H9 (cell line): ENCODE results near the gene PIGX. TPM values are rescaled to one million over a fixed set of nuclear protein-coding genes. Genes with fewer than 3 reads are reported as not detected.

ENCODE experiments used
- DNase-seq: peaks from one replicate; pipeline ENCODE4 v3.0.0-alpha.2; 2017
- H2AFZ ChIP-seq: one replicate; pipeline ENCODE4 v1.6.1; 2013; ENCODE audit warnings: mild to moderate bottlenecking, low read length, control low read depth, moderate library complexity
- H2AK5ac ChIP-seq: 2 replicates; pipeline ENCODE4 v1.6.1; 2013; ENCODE audit warnings: low read length, control low read depth, mixed read lengths; ENCODE audit not compliant: insufficient read length
- H2BK120ac ChIP-seq: one replicate; pipeline ENCODE4 v1.6.1; 2013; ENCODE audit warnings: low read depth, mild to moderate bottlenecking, low read length, control low read depth, inconsistent platforms; ENCODE audit not compliant: poor library complexity, severe bottlenecking
- H2BK12ac ChIP-seq: 2 replicates; pipeline ENCODE4 v1.6.1; 2013; ENCODE audit warnings: low read length, control low read depth, mixed read lengths, low read depth; ENCODE audit not compliant: insufficient read length
- H2BK15ac ChIP-seq: 2 replicates; pipeline ENCODE4 v1.6.1; 2013; ENCODE audit warnings: low read depth, low read length, control low read depth
- H2BK20ac ChIP-seq: one replicate; pipeline ENCODE4 v1.6.1; 2013; ENCODE audit warnings: low read depth, mild to moderate bottlenecking, low read length, control low read depth, inconsistent platforms; ENCODE audit not compliant: poor library complexity, severe bottlenecking
- H2BK5ac ChIP-seq: 2 replicates; pipeline ENCODE4 v1.6.1; 2013; ENCODE audit warnings: low read length, control low read depth, mixed read lengths; ENCODE audit not compliant: insufficient read length
- H3K14ac ChIP-seq: 2 replicates; pipeline ENCODE4 v1.6.1; 2013; ENCODE audit warnings: low read length, control low read depth; ENCODE audit not compliant: insufficient read depth
- H3K18ac ChIP-seq: 2 replicates; pipeline ENCODE4 v1.6.1; 2013; ENCODE audit warnings: low read depth, mild to moderate bottlenecking, mixed read lengths, low read length, control low read depth; ENCODE audit not compliant: insufficient read length
- H3K23ac ChIP-seq: 2 replicates; pipeline ENCODE4 v1.6.1; 2013; ENCODE audit warnings: low read length, control low read depth, mixed read lengths, low read depth; ENCODE audit not compliant: insufficient read length
- H3K23me2 ChIP-seq: 2 replicates; pipeline ENCODE4 v1.6.1; 2013; ENCODE audit warnings: low read depth, mild to moderate bottlenecking, mixed read lengths, low read length, control low read depth; ENCODE audit not compliant: insufficient read length, poor library complexity, severe bottlenecking
- H3K27ac ChIP-seq: 2 replicates; pipeline ENCODE4 v1.5.1; 2013; ENCODE audit warnings: low read length, control low read depth, mixed read lengths, low read depth; ENCODE audit not compliant: insufficient read length
- H3K27me3 ChIP-seq: 2 replicates; pipeline ENCODE4 v1.6.1; 2013; ENCODE audit warnings: low read length, control low read depth, inconsistent platforms; ENCODE audit not compliant: insufficient read depth
- H3K4ac ChIP-seq: 2 replicates; pipeline ENCODE4 v1.6.1; 2013; ENCODE audit warnings: low read depth, mild to moderate bottlenecking, control low read depth, inconsistent platforms, low read length, moderate library complexity
- H3K4me1 ChIP-seq: 2 replicates; pipeline ENCODE4 v1.6.1; 2013; ENCODE audit warnings: low read length, control low read depth, inconsistent platforms; ENCODE audit not compliant: insufficient read depth
- H3K4me2 ChIP-seq: 2 replicates; pipeline ENCODE4 v1.6.1; 2013; ENCODE audit warnings: low read length, control low read depth, mixed read lengths; ENCODE audit not compliant: insufficient read length, insufficient read depth
- H3K56ac ChIP-seq: 2 replicates; pipeline ENCODE4 v1.6.1; 2013; ENCODE audit warnings: low read depth, mild to moderate bottlenecking, mixed read lengths, low read length, control low read depth; ENCODE audit not compliant: insufficient read length
- H3K79me1 ChIP-seq: 2 replicates; pipeline ENCODE4 v1.6.1; 2013; ENCODE audit warnings: low read depth, mild to moderate bottlenecking, moderate library complexity, low read length, control low read depth, inconsistent platforms; ENCODE audit not compliant: insufficient read depth, poor library complexity, severe bottlenecking
- H3K79me2 ChIP-seq: 2 replicates; pipeline ENCODE4 v1.6.1; 2013; ENCODE audit warnings: low read length, control low read depth, inconsistent platforms; ENCODE audit not compliant: insufficient read depth
- H3K9ac ChIP-seq: 2 replicates; pipeline ENCODE4 v1.6.1; 2013; ENCODE audit warnings: low read length, control low read depth, mixed read lengths; ENCODE audit not compliant: insufficient read length; ENCODE audit errors: extremely low read depth
- H3K9me3 ChIP-seq: one replicate; pipeline ENCODE4 v1.6.1; 2013; ENCODE audit warnings: low read depth, low read length, inconsistent platforms; ENCODE audit not compliant: control insufficient read depth
- H3T11ph ChIP-seq: one replicate; pipeline ENCODE4 v1.6.1; 2013; ENCODE audit warnings: mild to moderate bottlenecking, low read length, control low read depth, inconsistent platforms
- H4K20me1 ChIP-seq: one replicate; pipeline ENCODE4 v1.6.1; 2013; ENCODE audit not compliant: control insufficient read depth, insufficient read length, insufficient read depth
- H4K5ac ChIP-seq: 2 replicates; pipeline ENCODE4 v1.6.1; 2013; ENCODE audit warnings: low read depth, mild to moderate bottlenecking, mixed read lengths, low read length, control low read depth; ENCODE audit not compliant: insufficient read length
- H4K8ac ChIP-seq: replicated peaks from 2 replicates; pipeline ENCODE4 v1.6.1; 2013; ENCODE audit warnings: low read length, control low read depth, mixed read lengths, low read depth; ENCODE audit not compliant: insufficient read length
- H4K91ac ChIP-seq: 2 replicates; pipeline ENCODE4 v1.6.1; 2013; ENCODE audit warnings: low read depth, mild to moderate bottlenecking, moderate library complexity, mixed read lengths, low read length, control low read depth; ENCODE audit not compliant: insufficient read length
- H3K27ac Mint-ChIP-seq, 3 experiments: 2 replicates in 2 of 3; 3 replicates in 1 of 3; pipeline ENCODE4 v1.8.0; 2020 to 2021; ENCODE audit warnings: mixed read lengths in 3 of 3, mild to moderate bottlenecking in 1 of 3, moderate library complexity in 1 of 3
- H3K27me3 Mint-ChIP-seq: 2 replicates; pipeline ENCODE4 v1.8.0; 2021; ENCODE audit warnings: low read depth, mild to moderate bottlenecking, moderate library complexity, mixed read lengths
- H3K36me3 Mint-ChIP-seq, 3 experiments: 2 replicates in 2 of 3; 3 replicates in 1 of 3; pipeline ENCODE4 v1.8.0; 2020 to 2021; ENCODE audit warnings: low read depth in 3 of 3, mixed read lengths in 3 of 3; ENCODE audit not compliant: insufficient read depth in 1 of 3
- H3K4me1 Mint-ChIP-seq, 2 experiments: 2 replicates each; pipeline ENCODE4 v1.8.0; 2020; ENCODE audit warnings: mixed read lengths in 2 of 2
- H3K4me3 Mint-ChIP-seq, 2 experiments: 2 replicates in 1 of 2; 3 replicates in 1 of 2; pipeline ENCODE4 v1.8.0; 2020 to 2021; ENCODE audit warnings: mild to moderate bottlenecking in 2 of 2, mixed read lengths in 2 of 2, moderate library complexity in 1 of 2
- H3K9me3 Mint-ChIP-seq, 2 experiments: 2 replicates in 1 of 2; 3 replicates in 1 of 2; pipeline ENCODE4 v1.8.0; 2020; ENCODE audit warnings: mild to moderate bottlenecking in 2 of 2, mixed read lengths in 2 of 2, moderate library complexity in 1 of 2
- CTCF ChIP-seq: fragments of 200-600 bp; sonication (generic); conservative IDR thresholded peaks from 3 replicates; pipeline ENCODE4 v1.8.0; 2021; ENCODE audit warnings: antibody characterized with exemption, mild to moderate bottlenecking
- WGBS: extraction: QIAGEN DNeasy Blood & Tissue Kit; methylation state at CpG from one replicate; pipeline ENCODE4 v1.1.7; 2013; ENCODE audit warnings: missing lambda C conversion rate, low lambda C conversion rate, mixed read lengths; ENCODE audit not compliant: insufficient read length; ENCODE audit errors: extremely low coverage; 5-methylcytosine and 5-hydroxymethylcytosine counted together
- total RNA-seq: library from RNA; stranded (reverse); gene quantifications from 2 replicates; pipeline ENCODE4 v1.2.1, GENCODE V29; 2021

Gene PIGX
- total RNA-seq, 1 experiment from 2014 or later = 20.0 TPM

- Histone ChIP-seq H4K8ac (no peak overlapping the region), H3K18ac (no peak overlapping the region), H2BK15ac (no peak overlapping the region), H2BK120ac (no peak overlapping the region), H3K9me3 (no peaks in the 10 kb centered on the region), H3K79me1 (no peaks in the 10 kb centered on the region), H3K14ac (no peak overlapping the region), H4K20me1 (no peaks in the 10 kb centered on the region), H2BK5ac (no peak overlapping the region), H3K4ac (no peak overlapping the region), H3K27me3 (no peaks in the 10 kb centered on the region), H3K9ac (no peak overlapping the region), H3K27ac (no peak overlapping the region), H3K4me2 (no peak overlapping the region), H3T11ph (no peak overlapping the region), H3K23me2 (peaks cover 7% of the 10 kb centered on the region), H4K5ac (no peak overlapping the region), H2AFZ (no peak overlapping the region), H4K91ac (no peak overlapping the region), H2AK5ac (no peak overlapping the region), H3K56ac (no peak overlapping the region), H3K79me2 (peaks cover 15% of the 10 kb centered on the region; the same call in 1 of the 2 replicates), H3K23ac (no peak overlapping the region), H3K4me1 (no peaks in the 10 kb centered on the region; the same call in 1 of the 2 replicates), H2BK12ac (no peak overlapping the region), H2BK20ac (no peak overlapping the region)
- Mint-ChIP-seq H3K27ac (no peak overlapping the region), H3K9me3 (peaks cover 3 to 5% of the 10 kb centered on the region in 2 experiments; a peak in 4 of 5 replicates), H3K4me1 (peaks cover 6 to 13% of the 10 kb centered on the region in 2 experiments), H3K4me3 (no peak overlapping the region), H3K27me3 (no peaks in the 10 kb centered on the region), H3K36me3 (peaks cover 2 to 14% (median 9%) of the 10 kb centered on the region in 3 experiments; a peak in 6 of 7 replicates)
- TF ChIP-seq CTCF = no peak
- WGBS = no CpG with 5 or more reads among the region's 4 CpGs
- no peak for DNase-seq
Measured at GRCh38 chr3:196736670-196737374, 24.6 kb downstream of the PIGX start.
